Measurements from ENCODE around the gene ST14. TPM values are rescaled to one million over a fixed set of nuclear protein-coding genes. Genes with fewer than 3 reads are reported as not detected.

ST14 gene
- polyA plus RNA-seq, 1 of the 3 experiments (the other 2 are of a cell fraction): not detected

DNA sequence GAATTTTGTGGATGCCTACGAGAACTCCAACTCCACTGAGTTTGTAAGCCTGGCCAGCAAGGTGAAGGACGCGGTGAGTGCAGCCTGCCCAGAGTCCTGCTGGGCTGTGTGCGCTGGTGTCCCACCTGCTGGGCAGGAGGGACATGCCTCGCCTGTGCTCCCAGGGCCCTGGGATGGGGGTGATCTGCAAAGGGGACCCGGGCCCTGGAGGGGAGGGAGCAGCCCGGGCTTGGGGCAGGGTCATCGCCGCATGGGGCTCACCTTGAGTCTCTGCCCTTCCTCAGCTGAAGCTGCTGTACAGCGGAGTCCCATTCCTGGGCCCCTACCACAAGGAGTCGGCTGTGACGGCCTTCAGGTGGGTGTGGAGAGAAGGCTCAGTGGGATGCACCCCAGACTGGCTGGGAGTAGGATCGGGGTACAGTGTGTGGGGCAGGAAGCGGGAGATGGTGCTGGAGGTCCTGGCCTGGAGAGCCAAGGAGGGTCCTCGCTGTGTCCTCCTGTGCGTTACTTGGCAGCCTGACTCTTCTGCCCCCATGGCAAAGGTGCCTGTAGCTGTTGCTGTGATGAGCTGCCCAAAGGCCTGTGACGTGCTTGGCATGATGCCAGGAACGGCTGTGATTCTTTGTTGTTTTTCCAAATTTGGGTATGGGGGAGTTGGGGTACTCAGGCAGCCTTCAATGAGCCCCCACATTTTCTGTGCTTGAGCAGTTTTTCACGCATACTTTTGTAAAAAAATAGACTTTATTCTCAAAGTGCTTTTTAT, 29.2 kb downstream of the ST14 start:
- ChIA-PET CTCF (no interaction called here), POLR2A (no interaction called here)
- Histone ChIP-seq H3K36me3 (replicated peaks in 1 of 2; ENCODE audit: control insufficient read depth in 1 of 2, insufficient read depth in 2 of 2, low read length in 1 of 2) (no peaks in the 10 kb centered on the region), H4K20me1 (ENCODE audit: insufficient read depth) (no peaks in the 10 kb centered on the region), H3K79me2 (ENCODE audit: insufficient read depth) (no peaks in the 10 kb centered on the region), H2AFZ (ENCODE audit: low read depth) (no peak overlapping the region), H3K4me3 (ENCODE audit: low read depth in 2 of 2, low read length in 1 of 2) (no peak overlapping the region), H3K4me2 (no peak overlapping the region), H3K9ac (no peak overlapping the region), H3F3A (replicated peaks; ENCODE audit: insufficient read depth) (no peaks in the 10 kb centered on the region), H3K27ac (ENCODE audit: low read depth in 2 of 2, low read length in 1 of 2) (no peak overlapping the region), H3K27me3 (ENCODE audit: insufficient read depth) (no peaks in the 10 kb centered on the region; the same call in 1 of the 2 replicates), H3K9me2 (no peaks in the 10 kb centered on the region), H3K9me3 (no peaks in the 10 kb centered on the region), H3K4me1 (ENCODE audit: control insufficient read depth in 1 of 2, insufficient read depth in 2 of 2, low read depth in 1 of 2, low read length in 1 of 2) (no peaks in the 10 kb centered on the region)
- no peak for DNase-seq
- 64% methylated on average over 8 of the region's 19 CpGs for WGBS (ENCODE audit: low lambda C conversion rate)
- TF ChIP-seq EZH2phosphoT487 (IDR thresholded peaks at IDR 0.05; ENCODE audit: borderline replicate concordance, low read depth): no peak
- TF ChIP-seq, protein P1, sequence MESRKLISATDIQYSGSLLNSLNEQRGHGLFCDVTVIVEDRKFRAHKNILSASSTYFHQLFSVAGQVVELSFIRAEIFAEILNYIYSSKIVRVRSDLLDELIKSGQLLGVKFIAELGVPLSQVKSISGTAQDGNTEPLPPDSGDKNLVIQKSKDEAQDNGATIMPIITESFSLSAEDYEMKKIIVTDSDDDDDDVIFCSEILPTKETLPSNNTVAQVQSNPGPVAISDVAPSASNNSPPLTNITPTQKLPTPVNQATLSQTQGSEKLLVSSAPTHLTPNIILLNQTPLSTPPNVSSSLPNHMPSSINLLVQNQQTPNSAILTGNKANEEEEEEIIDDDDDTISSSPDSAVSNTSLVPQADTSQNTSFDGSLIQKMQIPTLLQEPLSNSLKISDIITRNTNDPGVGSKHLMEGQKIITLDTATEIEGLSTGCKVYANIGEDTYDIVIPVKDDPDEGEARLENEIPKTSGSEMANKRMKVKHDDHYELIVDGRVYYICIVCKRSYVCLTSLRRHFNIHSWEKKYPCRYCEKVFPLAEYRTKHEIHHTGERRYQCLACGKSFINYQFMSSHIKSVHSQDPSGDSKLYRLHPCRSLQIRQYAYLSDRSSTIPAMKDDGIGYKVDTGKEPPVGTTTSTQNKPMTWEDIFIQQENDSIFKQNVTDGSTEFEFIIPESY (IDR thresholded peaks at IDR 0.05; ENCODE audit: borderline replicate concordance, low read depth): no peak
- TF ChIP-seq EP300 (IDR thresholded peaks at IDR 0.05; ENCODE audit: borderline replicate concordance in 1 of 2, low read depth in 1 of 2, low read length in 1 of 2): no peak
- TF ChIP-seq FOXJ3 (CRISPR knock-in tag; IDR thresholded peaks at IDR 0.05): no peak
- TF ChIP-seq MXI1 (IDR thresholded peaks at IDR 0.05; ENCODE audit: low read depth, low read length): no peak
- TF ChIP-seq, protein P2, sequence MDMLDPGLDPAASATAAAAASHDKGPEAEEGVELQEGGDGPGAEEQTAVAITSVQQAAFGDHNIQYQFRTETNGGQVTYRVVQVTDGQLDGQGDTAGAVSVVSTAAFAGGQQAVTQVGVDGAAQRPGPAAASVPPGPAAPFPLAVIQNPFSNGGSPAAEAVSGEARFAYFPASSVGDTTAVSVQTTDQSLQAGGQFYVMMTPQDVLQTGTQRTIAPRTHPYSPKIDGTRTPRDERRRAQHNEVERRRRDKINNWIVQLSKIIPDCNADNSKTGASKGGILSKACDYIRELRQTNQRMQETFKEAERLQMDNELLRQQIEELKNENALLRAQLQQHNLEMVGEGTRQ (IDR thresholded peaks at IDR 0.05; ENCODE audit: borderline replicate concordance, low read depth, low read length): no peak
- TF ChIP-seq, protein P3, sequence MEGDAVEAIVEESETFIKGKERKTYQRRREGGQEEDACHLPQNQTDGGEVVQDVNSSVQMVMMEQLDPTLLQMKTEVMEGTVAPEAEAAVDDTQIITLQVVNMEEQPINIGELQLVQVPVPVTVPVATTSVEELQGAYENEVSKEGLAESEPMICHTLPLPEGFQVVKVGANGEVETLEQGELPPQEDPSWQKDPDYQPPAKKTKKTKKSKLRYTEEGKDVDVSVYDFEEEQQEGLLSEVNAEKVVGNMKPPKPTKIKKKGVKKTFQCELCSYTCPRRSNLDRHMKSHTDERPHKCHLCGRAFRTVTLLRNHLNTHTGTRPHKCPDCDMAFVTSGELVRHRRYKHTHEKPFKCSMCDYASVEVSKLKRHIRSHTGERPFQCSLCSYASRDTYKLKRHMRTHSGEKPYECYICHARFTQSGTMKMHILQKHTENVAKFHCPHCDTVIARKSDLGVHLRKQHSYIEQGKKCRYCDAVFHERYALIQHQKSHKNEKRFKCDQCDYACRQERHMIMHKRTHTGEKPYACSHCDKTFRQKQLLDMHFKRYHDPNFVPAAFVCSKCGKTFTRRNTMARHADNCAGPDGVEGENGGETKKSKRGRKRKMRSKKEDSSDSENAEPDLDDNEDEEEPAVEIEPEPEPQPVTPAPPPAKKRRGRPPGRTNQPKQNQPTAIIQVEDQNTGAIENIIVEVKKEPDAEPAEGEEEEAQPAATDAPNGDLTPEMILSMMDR (IDR thresholded peaks at IDR 0.05): no peak
- TF ChIP-seq MEF2A (IDR thresholded peaks at IDR 0.05; ENCODE audit: borderline replicate concordance, low read depth): no peak
- no peak for TF ChIP-seq CHD2 (IDR thresholded peaks at IDR 0.05; ENCODE audit: low read length, partially characterized antibody)

All from SK-N-SH (cell line).